Neural cell (in vitro differentiated cells): ENCODE results near the gene NQO1. TPM values are rescaled to one million over a fixed set of nuclear protein-coding genes. Genes with fewer than 3 reads are reported as not detected.
"Not testable (repeated sequence)": the region's sequence is repeated elsewhere in the genome, so short reads cannot be mapped to it uniquely, and the experiment has no call there.

Experiments
- H2AFZ ChIP-seq: fragments of 200-600, 300-800 bp; sonication (generic), shearing (Covaris generic); 2 replicates; pipeline ENCODE4 v1.6.0; 2014; ENCODE audit warnings: low read depth, mild to moderate bottlenecking, antibody characterized with exemption, low read length, moderate library complexity
- H3F3A ChIP-seq: fragments of 200-600 bp; shearing (Covaris generic); 2 replicates; pipeline ENCODE4 v1.6.1; 2016; ENCODE audit warnings: mild to moderate bottlenecking, moderate library complexity, mixed read lengths, antibody characterized with exemption, low read length; ENCODE audit not compliant: insufficient read depth, poor library complexity, severe bottlenecking
- H3K27ac ChIP-seq: fragments of 200-600, 300-800 bp; sonication (generic), shearing (Covaris generic); 2 replicates; pipeline ENCODE4 v1.5.1; 2014; ENCODE audit warnings: mild to moderate bottlenecking, low read length, moderate library complexity
- H3K27me3 ChIP-seq: fragments of 300-800, 200-600 bp; sonication (generic), shearing (Covaris generic); 2 replicates; pipeline ENCODE4 v1.6.0; 2014; ENCODE audit warnings: mild to moderate bottlenecking, low read depth, low read length, moderate library complexity; ENCODE audit not compliant: insufficient read depth
- H3K36me3 ChIP-seq: fragments of 300-800, 200-600 bp; sonication (generic), shearing (Covaris generic); 2 replicates; pipeline ENCODE4 v1.5.1; 2014; ENCODE audit warnings: mild to moderate bottlenecking, antibody characterized with exemption, low read length, moderate library complexity; ENCODE audit not compliant: insufficient read depth
- H3K4me2 ChIP-seq: fragments of 300-800, 200-600 bp; sonication (generic), shearing (Covaris generic); 2 replicates; pipeline ENCODE4 v1.6.0; 2014; ENCODE audit warnings: mild to moderate bottlenecking, low read length
- H3K4me3 ChIP-seq: fragments of 300-800, 200-600 bp; sonication (generic), shearing (Covaris generic); 2 replicates; pipeline ENCODE4 v1.5.1; 2014; ENCODE audit warnings: mild to moderate bottlenecking, low read length, moderate library complexity
- H3K79me2 ChIP-seq: fragments of 200-600 bp; shearing (Covaris generic); replicated peaks from 2 replicates; pipeline ENCODE4 v1.6.0; 2014; ENCODE audit warnings: mild to moderate bottlenecking, low read length, moderate library complexity; ENCODE audit not compliant: insufficient read depth
- H3K9ac ChIP-seq: fragments of 300-800, 200-600 bp; sonication (generic), shearing (Covaris generic); 2 replicates; pipeline ENCODE4 v1.6.1; 2016; ENCODE audit warnings: mild to moderate bottlenecking, low read length, mixed read lengths
- H3K9me2 ChIP-seq: fragments of 200-600 bp; shearing (Covaris generic); 2 replicates; pipeline ENCODE4 v1.6.1; 2016; ENCODE audit warnings: mild to moderate bottlenecking, low read length, mixed read lengths; ENCODE audit not compliant: insufficient read depth
- H3K9me3 ChIP-seq: fragments of 200-600, 300-800 bp; sonication (generic), shearing (Covaris generic); 2 replicates; pipeline ENCODE4 v1.6.1; 2016; ENCODE audit warnings: mild to moderate bottlenecking, mixed run types, low read length, moderate library complexity, mixed read lengths
- H4K20me1 ChIP-seq: fragments of 200-600 bp; shearing (Covaris generic); 2 replicates; pipeline ENCODE4 v1.6.1; 2016; ENCODE audit warnings: mild to moderate bottlenecking, mixed run types; ENCODE audit not compliant: insufficient read depth
- EP300 ChIP-seq: fragments of 450-650 bp; conservative IDR thresholded peaks from 2 replicates; pipeline ENCODE4 v1.6.1; 2014; ENCODE audit warnings: antibody characterized with exemption, mild to moderate bottlenecking, moderate library complexity; ENCODE audit not compliant: poor library complexity, severe bottlenecking
- EZH2 ChIP-seq: fragments of 200-600, 300-800 bp; shearing (Covaris generic), sonication (generic); IDR thresholded peaks from 2 replicates; pipeline ENCODE4 v1.6.1; 2014; ENCODE audit warnings: antibody characterized with exemption, low read length, borderline replicate concordance, mild to moderate bottlenecking; ENCODE audit not compliant: insufficient read depth, poor library complexity, severe bottlenecking
- MXI1 ChIP-seq: fragments of 450-650 bp; conservative IDR thresholded peaks from 2 replicates; pipeline ENCODE4 v1.6.1; 2014; ENCODE audit warnings: antibody characterized with exemption, mild to moderate bottlenecking; ENCODE audit not compliant: poor library complexity, severe bottlenecking
- POLR2AphosphoS5 ChIP-seq: IDR thresholded peaks from 2 replicates; pipeline ENCODE4 v1.6.1; 2012
- RAD21 ChIP-seq: fragments of 450-650 bp; conservative IDR thresholded peaks from 2 replicates; pipeline ENCODE4 v1.6.1; 2014; ENCODE audit warnings: antibody characterized with exemption, mild to moderate bottlenecking, moderate library complexity
- REST ChIP-seq: IDR thresholded peaks from 2 replicates; pipeline ENCODE4 v1.6.1; 2012; ENCODE audit warnings: borderline replicate concordance
- SMC3 ChIP-seq: fragments of 450-650 bp; conservative IDR thresholded peaks from 2 replicates; pipeline ENCODE4 v1.6.1; 2014; ENCODE audit warnings: antibody characterized with exemption, mild to moderate bottlenecking, moderate library complexity; ENCODE audit not compliant: poor library complexity
- TAF1 ChIP-seq: IDR thresholded peaks from 2 replicates; pipeline ENCODE4 v1.6.1; 2012; ENCODE audit warnings: low read depth
- polyA plus RNA-seq: library from polyadenylated mRNA; depleted of rRNA; stranded (reverse); fragments of >200 nt; gene quantifications from 2 replicates; pipeline ENCODE4 v1.2.3, GENCODE V29; 2014
- TF ChIP-seq, protein P1 (sequence below): fragments of 450-650 bp; IDR thresholded peaks from 2 replicates; pipeline ENCODE4 v1.5.1; 2014; ENCODE audit warnings: antibody characterized with exemption, mild to moderate bottlenecking, moderate library complexity; ENCODE audit not compliant: poor library complexity, severe bottlenecking

The NQO1 gene
- polyA plus RNA-seq, 1 donor from 2014 or later, result 5.1 TPM

- no peak overlapping the region for H2AFZ ChIP-seq
- H3K79me2 ChIP-seq, result no peaks in the 10 kb centered on the region
- H4K20me1 ChIP-seq, result no peaks in the 10 kb centered on the region
- no peaks in the 10 kb centered on the region for H3K27me3 ChIP-seq
- H3K4me3 ChIP-seq, result no peak overlapping the region
- no peak overlapping the region for H3K4me2 ChIP-seq
- H3K36me3 ChIP-seq, result no peaks in the 10 kb centered on the region
- no peaks in the 10 kb centered on the region for H3F3A ChIP-seq
- H3K27ac ChIP-seq, result no peak overlapping the region
- no peaks in the 10 kb centered on the region for H3K9me3 ChIP-seq
- no peaks in the 10 kb centered on the region for H3K9me2 ChIP-seq
- no peak overlapping the region for H3K9ac ChIP-seq
- TF ChIP-seq POLR2AphosphoS5 (no peak), SMC3 (no peak), EP300 (no peak), RAD21 (no peak), EZH2 (no peak), REST (no peak), MXI1 (no peak), TAF1 (no peak)
- TF ChIP-seq, protein P1, sequence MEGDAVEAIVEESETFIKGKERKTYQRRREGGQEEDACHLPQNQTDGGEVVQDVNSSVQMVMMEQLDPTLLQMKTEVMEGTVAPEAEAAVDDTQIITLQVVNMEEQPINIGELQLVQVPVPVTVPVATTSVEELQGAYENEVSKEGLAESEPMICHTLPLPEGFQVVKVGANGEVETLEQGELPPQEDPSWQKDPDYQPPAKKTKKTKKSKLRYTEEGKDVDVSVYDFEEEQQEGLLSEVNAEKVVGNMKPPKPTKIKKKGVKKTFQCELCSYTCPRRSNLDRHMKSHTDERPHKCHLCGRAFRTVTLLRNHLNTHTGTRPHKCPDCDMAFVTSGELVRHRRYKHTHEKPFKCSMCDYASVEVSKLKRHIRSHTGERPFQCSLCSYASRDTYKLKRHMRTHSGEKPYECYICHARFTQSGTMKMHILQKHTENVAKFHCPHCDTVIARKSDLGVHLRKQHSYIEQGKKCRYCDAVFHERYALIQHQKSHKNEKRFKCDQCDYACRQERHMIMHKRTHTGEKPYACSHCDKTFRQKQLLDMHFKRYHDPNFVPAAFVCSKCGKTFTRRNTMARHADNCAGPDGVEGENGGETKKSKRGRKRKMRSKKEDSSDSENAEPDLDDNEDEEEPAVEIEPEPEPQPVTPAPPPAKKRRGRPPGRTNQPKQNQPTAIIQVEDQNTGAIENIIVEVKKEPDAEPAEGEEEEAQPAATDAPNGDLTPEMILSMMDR, result no peak
Measured at GRCh38 chr16:69741519-69741918, 15.2 kb upstream of the NQO1 start.

DNA sequence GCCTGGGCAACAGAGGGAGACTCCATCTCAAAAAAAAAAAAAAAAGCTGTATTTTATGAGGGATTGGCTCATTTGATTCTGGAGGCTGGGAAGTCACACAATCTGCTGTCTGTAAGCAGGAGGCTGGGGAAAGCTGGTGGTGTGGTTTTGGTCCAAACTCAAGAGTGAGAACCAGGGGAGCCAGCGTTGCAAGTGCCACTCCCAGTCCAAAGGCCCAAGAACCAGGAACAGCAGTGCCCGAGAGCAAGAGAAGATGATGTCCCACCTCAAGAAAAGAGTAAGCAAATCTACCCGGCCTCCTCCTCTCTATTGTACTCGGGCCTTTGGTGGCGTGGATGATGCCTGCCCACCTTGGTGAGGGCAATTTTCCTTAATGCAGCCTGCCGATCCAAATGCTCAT is 5.7 kb upstream of the NQO1 start:
- Histone ChIP-seq H3K9me2 (no peaks in the 10 kb centered on the region), H3K79me2 (no peaks in the 10 kb centered on the region), H3K27ac (no peak overlapping the region), H3K9me3 (no peaks in the 10 kb centered on the region), H3F3A (no peaks in the 10 kb centered on the region), H3K4me3 (no peak overlapping the region), H3K4me2 (no peak overlapping the region), H4K20me1 (no peaks in the 10 kb centered on the region), H3K9ac (no peak overlapping the region), H3K36me3 (no peaks in the 10 kb centered on the region), H2AFZ (no peak overlapping the region), H3K27me3 (no peaks in the 10 kb centered on the region)
- TF ChIP-seq, protein P1, result no peak
- no peak for TF ChIP-seq SMC3
- TF ChIP-seq RAD21, result no peak

DNA sequence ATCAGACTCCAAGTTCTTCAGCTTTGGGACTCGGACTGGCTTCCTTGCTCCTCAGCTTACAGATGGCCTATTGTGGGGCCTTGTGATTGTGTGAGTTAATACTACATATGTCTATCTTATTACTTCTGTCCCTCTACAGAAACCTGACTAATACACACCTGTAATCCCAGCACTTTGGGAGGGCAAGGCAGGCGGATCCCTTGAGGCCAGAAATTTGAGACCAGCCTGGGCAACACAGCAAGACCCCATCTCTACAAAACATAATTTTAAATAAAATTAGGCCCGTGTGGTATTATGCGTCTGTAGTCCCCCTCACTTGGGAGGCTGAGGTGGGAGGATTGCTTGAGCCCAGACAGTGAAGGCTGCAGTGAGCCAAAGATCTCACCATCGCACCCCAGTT is 4.9 kb upstream of the NQO1 start:
- H3K9me2 ChIP-seq, H3F3A ChIP-seq, H3K4me2 ChIP-seq, H3K9ac ChIP-seq, H3K27me3 ChIP-seq, H3K27ac ChIP-seq, H3K79me2 ChIP-seq, H3K4me3 ChIP-seq, H3K9me3 ChIP-seq, H3K36me3 ChIP-seq, H4K20me1 ChIP-seq, H2AFZ ChIP-seq: not testable (repeated sequence)

GRCh38 chr16:69729030-69729429 is 2.7 kb upstream of the NQO1 start:
- not testable (repeated sequence) for H3K27me3 ChIP-seq, H4K20me1 ChIP-seq, H3K9me2 ChIP-seq, H3K4me2 ChIP-seq, H3K27ac ChIP-seq, H3F3A ChIP-seq, H2AFZ ChIP-seq, H3K79me2 ChIP-seq, H3K9me3 ChIP-seq, H3K9ac ChIP-seq, H3K4me3 ChIP-seq, H3K36me3 ChIP-seq
